Ammon's horn (tissue), 1 donor: Measurements from ENCODE around the gene MBD3L2.
"Not testable (repeated sequence)": the region's sequence is repeated elsewhere in the genome, so short reads cannot be mapped to it uniquely, and the experiment has no call there.

Experiments used
- DNase-seq: peaks from one replicate; pipeline ENCODE4 v3.0.0-alpha.2; 2016; ENCODE audit warnings: low spot score

Gene MBD3L2

GRCh38 chr19:7063339-7063738 lies 14.2 kb downstream of the MBD3L2 start:
- no peak for DNase-seq

DNA sequence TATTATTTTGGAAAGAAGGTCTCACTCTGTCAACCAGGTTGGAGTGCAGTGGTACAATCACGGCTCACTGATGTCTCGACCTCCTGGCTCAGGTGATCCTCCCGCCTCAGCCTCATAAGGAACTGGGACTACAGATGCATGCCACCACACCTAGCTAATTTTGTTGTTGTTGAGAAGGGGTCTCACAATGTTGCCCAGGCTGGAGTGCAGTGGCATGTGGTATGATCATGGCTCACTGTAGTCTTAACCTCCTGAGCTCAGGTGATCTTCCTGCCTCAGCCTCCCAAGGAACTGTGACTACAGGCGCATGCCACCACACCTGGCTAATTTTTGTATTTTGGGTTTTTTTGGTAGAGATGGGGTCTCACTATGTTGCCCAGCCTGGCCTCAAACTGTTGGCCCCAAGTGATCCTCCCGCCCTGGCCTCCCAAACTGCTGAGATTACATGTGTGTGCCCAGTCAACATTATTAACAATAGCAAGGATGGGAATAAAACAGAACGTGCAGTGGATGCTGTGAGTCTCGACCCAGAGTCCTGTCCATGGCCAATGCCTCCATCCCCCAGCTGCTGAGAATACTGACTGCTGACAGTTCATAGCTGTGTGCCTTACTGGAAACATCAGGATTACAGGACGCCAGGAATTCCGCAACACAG lies 14.8 kb downstream of the MBD3L2 start:
- DNase-seq: no peak

- not testable (repeated sequence) for DNase-seq
Observed at GRCh38 chr19:7067122-7067521, 18.0 kb downstream of the MBD3L2 start.

- DNase-seq: no peak
Observed at GRCh38 chr19:7067716-7068115, 18.6 kb downstream of the MBD3L2 start.

- no peak for DNase-seq
Observed at GRCh38 chr19:7068599-7068998, 19.5 kb downstream of the MBD3L2 start.

GRCh38 chr19:7069042-7069903 lies 20.2 kb downstream of the MBD3L2 start, which contains the start of gene ZNF557:
ZNF557 (plus strand) TSS chr19:7069703; CDS start chr19:7075075, 5,372 bp downstream.
- peak; percentile 99 for DNase-seq

- DNase-seq: peak; percentile 8
Observed at GRCh38 chr19:7069904-7070226, 20.7 kb downstream of the MBD3L2 start.

DNA sequence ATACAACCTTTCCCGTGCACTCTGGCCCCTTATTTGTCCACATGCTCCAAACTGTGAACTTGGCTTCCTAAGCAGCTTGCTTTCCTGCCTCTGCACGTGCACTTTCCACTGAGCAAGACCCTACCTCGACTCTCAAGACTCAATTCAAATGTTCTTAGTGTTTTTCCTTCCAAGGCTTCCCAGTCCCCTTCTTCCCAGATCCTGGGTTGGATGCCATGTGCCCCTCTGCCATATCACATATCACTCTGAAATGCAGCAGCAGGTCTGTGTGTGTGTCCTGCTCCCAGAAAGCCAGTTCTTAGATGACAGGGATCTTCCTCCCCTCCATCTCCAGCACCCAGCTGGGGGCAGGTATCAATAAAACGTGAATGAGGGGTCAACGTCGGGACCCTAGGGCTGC lies 23.4 kb downstream of the MBD3L2 start:
- DNase-seq: no peak

- no peak for DNase-seq
Observed at GRCh38 chr19:7074705-7075282, 25.7 kb downstream of the MBD3L2 start.

GRCh38 chr19:7076151-7076550 lies 27.0 kb downstream of the MBD3L2 start:
- DNase-seq: no peak

GRCh38 chr19:7078008-7078407 lies 28.9 kb downstream of the MBD3L2 start:
- DNase-seq: no peak

- no peak for DNase-seq
Observed at GRCh38 chr19:7083076-7083956, 34.2 kb downstream of the MBD3L2 start.

- no peak for DNase-seq
Observed at GRCh38 chr19:7088999-7089398, 39.9 kb downstream of the MBD3L2 start.

DNA sequence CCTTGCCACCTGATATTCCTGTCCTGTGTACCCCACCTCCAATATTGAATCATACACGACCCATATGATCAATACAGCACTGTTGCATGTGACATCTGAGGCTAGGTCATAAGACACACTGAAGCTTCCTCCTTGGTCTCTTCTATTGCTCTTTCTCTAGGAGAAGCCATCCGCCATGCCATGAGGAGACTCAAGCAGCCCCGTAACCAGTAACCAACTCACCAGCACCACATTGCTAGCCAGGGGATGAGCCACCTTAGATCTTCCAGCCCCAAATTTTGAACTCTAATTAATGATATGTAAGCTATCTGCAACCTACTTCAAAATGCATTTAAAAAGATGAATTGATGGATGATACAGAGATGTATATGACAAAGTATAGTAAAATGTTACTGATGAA lies 49.0 kb downstream of the MBD3L2 start:
- no peak for DNase-seq

- DNase-seq: peak; percentile 93
Observed at GRCh38 chr19:7098701-7099596, 49.8 kb downstream of the MBD3L2 start.

DNA sequence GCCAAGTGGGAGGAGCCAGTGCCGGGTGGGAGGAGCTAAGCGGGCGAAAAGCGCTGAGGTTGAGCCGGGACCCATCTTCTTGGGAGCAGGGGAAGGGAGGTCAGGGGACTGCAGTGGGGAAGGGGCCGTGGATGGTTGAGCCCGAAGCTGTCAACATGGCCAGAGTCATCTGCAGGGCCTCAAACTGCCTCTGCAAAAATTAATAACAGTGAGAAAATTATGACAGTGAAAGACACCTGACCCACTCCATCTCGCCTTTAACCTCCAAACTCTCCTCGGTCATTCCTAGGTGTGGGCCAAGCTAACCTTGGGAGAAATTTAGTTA lies 50.4 kb downstream of the MBD3L2 start:
- DNase-seq: no peak
